GM18873 (cell line): ENCODE results near the gene MRPS9.

ENCODE experiments used
- ATAC-seq: cut with Tn5 transposase; IDR thresholded peaks from one replicate; pipeline ENCODE4 v1.9.1; 2021; ENCODE audit warnings: mild to moderate bottlenecking, moderate library complexity, moderate number of reproducible peaks; ENCODE audit not compliant: unreplicated experiment, low FRiP score

Gene MRPS9

GRCh38 chr2:105076121-105076520 is 38.3 kb downstream of the MRPS9 start:
- no peak for ATAC-seq

GRCh38 chr2:105078906-105079495 is 41.1 kb downstream of the MRPS9 start:
- no peak for ATAC-seq

- no peak for ATAC-seq
These were observed 42.6 kb downstream of the MRPS9 start for GRCh38 chr2:105080461-105080860.

GRCh38 chr2:105081006-105081601 is 43.2 kb downstream of the MRPS9 start:
- ATAC-seq = no peak

- ATAC-seq = no peak
These were observed 44.2 kb downstream of the MRPS9 start for GRCh38 chr2:105082107-105082506.

GRCh38 chr2:105085525-105085924 is 47.7 kb downstream of the MRPS9 start:
- no peak for ATAC-seq

- ATAC-seq = no peak
These were observed 49.4 kb downstream of the MRPS9 start for GRCh38 chr2:105087273-105087672.

- no peak for ATAC-seq
These were observed 52.2 kb downstream of the MRPS9 start for GRCh38 chr2:105090091-105090490.

- no peak for ATAC-seq
These were observed 54.9 kb downstream of the MRPS9 start for GRCh38 chr2:105092797-105093196.

- ATAC-seq = no peak
These were observed 61.3 kb downstream of the MRPS9 start for GRCh38 chr2:105099153-105099552.

- no peak for ATAC-seq
These were observed 62.4 kb downstream of the MRPS9 start for GRCh38 chr2:105100046-105100840.

GRCh38 chr2:105102001-105102400 is 64.1 kb downstream of the MRPS9 start:
- ATAC-seq = no peak

GRCh38 chr2:105102963-105103421 is 65.1 kb downstream of the MRPS9 start:
- no peak for ATAC-seq

- no peak for ATAC-seq
These were observed 65.6 kb downstream of the MRPS9 start for GRCh38 chr2:105103481-105103880.

- no peak for ATAC-seq
These were observed 66.4 kb downstream of the MRPS9 start for GRCh38 chr2:105104208-105104731.

GRCh38 chr2:105110295-105110829 is 72.5 kb downstream of the MRPS9 start:
- ATAC-seq = no peak

- ATAC-seq = no peak
These were observed 73.7 kb downstream of the MRPS9 start for GRCh38 chr2:105111365-105112150.

GRCh38 chr2:105112345-105112744 is 74.5 kb downstream of the MRPS9 start:
- no peak for ATAC-seq

- ATAC-seq = no peak
These were observed 75.9 kb downstream of the MRPS9 start for GRCh38 chr2:105113616-105114291.

GRCh38 chr2:105114551-105114950 is 76.7 kb downstream of the MRPS9 start:
- no peak for ATAC-seq
